Kidney (tissue), 14 donors: ENCODE measurements around the gene SARNP. TPM values are rescaled to one million over a fixed set of nuclear protein-coding genes. Genes with fewer than 3 reads are reported as not detected.

ENCODE experiments used
- DNase-seq, 5 donors: peaks; one replicate each; pipeline ENCODE4 v3.0.0-alpha.2; 2013 to 2020
- FAIRE-seq: peaks from 2 replicates; lab custom pipeline; 2012; peaks lifted over from hg19 to GRCh38; lab: Jason Lieb, UNC
- H3K27ac ChIP-seq, 2 donors: one replicate each; pipeline ENCODE4 v1.7.0; 2013; ENCODE audit warnings: low read depth in 2 of 2, low read length in 2 of 2, inconsistent platforms in 1 of 2
- H3K27me3 ChIP-seq: one replicate; pipeline ENCODE4 v1.7.1; 2013; ENCODE audit warnings: low read length, inconsistent platforms; ENCODE audit not compliant: control insufficient read depth, insufficient read depth
- H3K36me3 ChIP-seq, 3 donors: one replicate each; pipeline versions ENCODE4 v1.7.0 to v1.7.1; 2013; ENCODE audit warnings: low read length in 3 of 3, control low read depth in 1 of 3, inconsistent platforms in 1 of 3; ENCODE audit not compliant: insufficient read depth in 3 of 3, control insufficient read depth in 2 of 3
- H3K4me1 ChIP-seq, 3 donors: one replicate each; pipeline versions ENCODE4 v1.7.0 to v1.7.1; 2013; ENCODE audit warnings: low read length in 3 of 3, inconsistent platforms in 1 of 3, low read depth in 1 of 3; ENCODE audit not compliant: control insufficient read depth in 2 of 3, insufficient read depth in 2 of 3
- H3K4me3 ChIP-seq, 3 donors: one replicate each; pipeline versions ENCODE4 v1.7.0 to v1.8.1; 2013; ENCODE audit warnings: low read length in 3 of 3, control low read depth in 1 of 3, inconsistent platforms in 1 of 3
- H3K9ac ChIP-seq, 3 donors: one replicate each; pipeline versions ENCODE4 v1.7.0 to v1.7.1; 2013; ENCODE audit warnings: low read length in 3 of 3, control low read depth in 1 of 3, inconsistent platforms in 1 of 3
- H3K9me3 ChIP-seq, 3 donors: one replicate each; pipeline versions ENCODE4 v1.7.0 to v1.7.1; 2013; ENCODE audit warnings: low read length in 3 of 3, control low read depth in 1 of 3, inconsistent platforms in 1 of 3; ENCODE audit not compliant: control insufficient read depth in 2 of 3, insufficient read depth in 1 of 3
- intact Hi-C: fragments of 100-400 bp; cut with DNase I; formaldehyde crosslinking; loops from one replicate; pipeline ENCODE4 v1.11.1; 2022
- polyA plus RNA-seq: library from polyadenylated mRNA; stranded (reverse); fragments of 350-450 nt; fragmentation: Illumina TruSeq; extraction: RNeasy Lipid Tissue Mini Kit (QIAGEN cat#74804); gene quantifications from one replicate; pipeline ENCODE4 v1.2.3, GENCODE V29; 2014; ENCODE audit warnings: low read depth, low replicate concordance; ENCODE audit not compliant: insufficient read depth
- total RNA-seq: library from RNA; stranded (reverse); fragmentation: NEBNext Ultra II Directional; extraction: Animal tissue kit (Norgen Biotek cat#: 25700); gene quantifications from one replicate; pipeline ENCODE4 v1.2.1, GENCODE V29; 2021
- TF ChIP-seq, protein P1 (sequence below): IDR thresholded peaks from 3 replicates; pipeline ENCODE4 v1.5.1; 2012; ENCODE audit warnings: mild to moderate bottlenecking, moderate library complexity, borderline replicate concordance; ENCODE audit not compliant: insufficient read depth; ENCODE audit errors: extremely low read depth
- donor health status: control.
- donor health status: control.
- donor health status: control.
- donor health status: control.
- donor health status: control.
- donor health status: DM: yes; HTN: yes; CAD: no.
- donor health status: Normal renal cell carcinoma (clear cell type).

Gene SARNP
- total and polyA plus RNA-seq, 2 donors from 2014 or later: 51.1 to 109 TPM

GRCh38 chr12:55830601-55831446 is 13.3 kb upstream of the SARNP start:
- Histone ChIP-seq H3K27me3 (no peaks in the 10 kb centered on the region), H3K9ac (peak overlapping the region; percentile 41 to 92 (median 87)), H3K27ac (peak overlapping the region; percentile 90 to 95), H3K9me3 (no peaks in the 10 kb centered on the region), H3K36me3 (no peaks in the 10 kb centered on the region), H3K4me1 (peaks cover 0 to 16% (median 4%) of the 10 kb centered on the region in 3 donors), H3K4me3 (peak overlapping the region; percentile 95 to 97 (median 97))
- intact Hi-C loops: no loop called here
- TF ChIP-seq, protein P1, sequence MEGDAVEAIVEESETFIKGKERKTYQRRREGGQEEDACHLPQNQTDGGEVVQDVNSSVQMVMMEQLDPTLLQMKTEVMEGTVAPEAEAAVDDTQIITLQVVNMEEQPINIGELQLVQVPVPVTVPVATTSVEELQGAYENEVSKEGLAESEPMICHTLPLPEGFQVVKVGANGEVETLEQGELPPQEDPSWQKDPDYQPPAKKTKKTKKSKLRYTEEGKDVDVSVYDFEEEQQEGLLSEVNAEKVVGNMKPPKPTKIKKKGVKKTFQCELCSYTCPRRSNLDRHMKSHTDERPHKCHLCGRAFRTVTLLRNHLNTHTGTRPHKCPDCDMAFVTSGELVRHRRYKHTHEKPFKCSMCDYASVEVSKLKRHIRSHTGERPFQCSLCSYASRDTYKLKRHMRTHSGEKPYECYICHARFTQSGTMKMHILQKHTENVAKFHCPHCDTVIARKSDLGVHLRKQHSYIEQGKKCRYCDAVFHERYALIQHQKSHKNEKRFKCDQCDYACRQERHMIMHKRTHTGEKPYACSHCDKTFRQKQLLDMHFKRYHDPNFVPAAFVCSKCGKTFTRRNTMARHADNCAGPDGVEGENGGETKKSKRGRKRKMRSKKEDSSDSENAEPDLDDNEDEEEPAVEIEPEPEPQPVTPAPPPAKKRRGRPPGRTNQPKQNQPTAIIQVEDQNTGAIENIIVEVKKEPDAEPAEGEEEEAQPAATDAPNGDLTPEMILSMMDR: no peak
- DNase-seq (peak; percentile 89 to 94 (median 93)), FAIRE-seq (no peak)

DNA sequence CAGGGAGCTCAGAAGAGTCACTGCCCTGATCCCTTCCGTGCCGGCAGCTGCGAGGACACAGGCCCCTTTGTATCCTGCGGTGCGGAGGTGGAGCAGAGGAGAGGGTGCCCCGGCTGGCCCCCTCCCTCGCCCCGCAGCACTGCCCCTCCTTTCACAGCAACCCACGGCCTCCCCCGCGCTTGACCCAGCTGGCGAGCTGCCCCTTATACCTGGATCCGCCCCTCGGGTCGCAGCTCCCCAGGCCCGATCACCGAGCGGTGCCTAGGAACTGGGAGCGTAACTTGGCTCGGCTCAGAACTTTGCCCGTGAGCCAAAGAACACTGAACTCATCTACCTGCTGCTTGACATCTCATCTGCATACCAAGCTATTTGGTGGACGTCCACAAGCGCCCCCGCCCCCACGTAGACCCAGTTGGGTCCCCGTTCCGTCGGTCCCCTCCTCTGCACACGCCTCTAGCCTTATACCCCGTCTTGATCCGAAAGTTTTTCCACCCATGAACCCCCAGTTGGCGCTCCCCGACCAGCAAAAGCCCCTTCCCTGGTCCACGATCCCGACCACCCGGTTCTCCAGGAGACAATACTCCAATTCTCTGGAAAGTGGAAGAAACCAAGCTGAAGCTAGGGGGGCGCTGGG is 12.6 kb upstream of the SARNP start:
- DNase-seq (peak in 3 of 5 donors; percentile 89 to 91 (median 89)), FAIRE-seq (no peak)
- H3K9ac ChIP-seq: peak overlapping the region; percentile 58 to 92 (median 87)
- peak overlapping the region; percentile 90 to 95 for H3K27ac ChIP-seq
- no peaks in the 10 kb centered on the region for H3K27me3 ChIP-seq
- H3K9me3 ChIP-seq: no peaks in the 10 kb centered on the region
- intact Hi-C loops: no loop called here
- peaks cover 0 to 16% (median 4%) of the 10 kb centered on the region in 3 donors for H3K4me1 ChIP-seq
- TF ChIP-seq, protein P1: no peak
- H3K36me3 ChIP-seq: no peaks in the 10 kb centered on the region
- H3K4me3 ChIP-seq: peak overlapping the region; percentile 95 to 97 (median 97)

DNA sequence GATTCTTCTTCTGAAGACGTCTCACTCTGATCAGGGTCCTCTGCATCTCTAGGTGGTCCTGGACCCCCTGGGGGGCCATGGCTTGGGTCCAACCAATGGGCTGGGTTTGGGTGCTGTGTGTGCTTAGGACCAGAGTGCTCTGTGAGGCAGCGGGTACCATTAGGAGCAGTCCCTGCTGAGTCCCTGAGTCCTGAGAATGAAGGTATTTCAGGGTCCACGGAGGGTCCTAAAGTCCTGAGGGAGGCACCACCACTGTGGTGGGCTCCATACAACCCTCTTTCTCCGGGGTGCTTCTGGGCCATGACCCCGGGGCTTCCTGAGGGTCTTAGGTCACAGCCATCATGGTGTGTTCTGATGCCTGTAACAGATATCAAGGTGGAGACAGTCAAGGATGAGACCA is 10.8 kb upstream of the SARNP start:
- peak overlapping the region in 1 of 3 donors; percentile 5 for H3K9ac ChIP-seq
- peaks cover 2 to 16% (median 5%) of the 10 kb centered on the region in 3 donors for H3K4me1 ChIP-seq
- peak in 1 of 5 donors; percentile 63 for DNase-seq
- intact Hi-C loops: no loop called here
- FAIRE-seq: no peak
- no peaks in the 10 kb centered on the region for H3K27me3 ChIP-seq
- peak overlapping the region in 1 of 2 donors; percentile 69 for H3K27ac ChIP-seq
- no peaks in the 10 kb centered on the region for H3K9me3 ChIP-seq
- no peaks in the 10 kb centered on the region for H3K36me3 ChIP-seq
- peak overlapping the region in 2 of 3 donors; percentile 60 to 95 for H3K4me3 ChIP-seq
- TF ChIP-seq, protein P1: no peak
